ENCODE measurements around the gene BNIP5.

The BNIP5 gene

DNA sequence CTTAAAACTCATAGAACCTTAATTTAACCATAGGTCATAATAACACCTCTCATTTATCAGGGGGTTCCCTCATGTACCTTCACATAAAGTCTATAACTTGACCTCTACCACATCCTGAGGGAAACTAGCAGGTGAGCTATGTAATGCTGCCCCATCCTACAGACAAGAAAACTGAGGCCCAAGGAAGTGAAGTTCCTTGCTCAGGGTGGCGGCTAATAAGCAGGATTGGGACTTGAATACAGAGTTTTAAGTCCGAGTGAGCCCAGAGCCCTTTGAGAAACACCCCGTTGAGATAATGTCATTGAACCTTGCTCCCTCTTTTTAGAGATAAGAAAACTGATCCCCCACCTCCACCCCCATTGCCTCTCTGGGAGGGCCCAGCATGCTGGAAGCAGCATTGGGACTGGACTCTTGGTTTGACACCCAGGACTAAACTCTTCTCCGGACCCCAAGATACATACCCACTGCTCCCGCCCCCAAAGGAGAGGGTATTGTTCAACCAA lies 429 bp downstream of the BNIP5 start:
- H3K4me3 ChIP-seq (ENCODE audit: low read depth, low read length): no peak overlapping the region
- DNase-seq (ENCODE audit: low read depth, low spot score): no peak
- TF ChIP-seq CTCF (IDR thresholded peaks at IDR 0.05; ENCODE audit: low read depth, low read length): no peak
- in situ Hi-C loops (cut with HindIII; ENCODE audit: low sequenced_read_pairs): no loop called here

GRCh38 chr6:36335465-36336207 lies 1.1 kb downstream of the BNIP5 start:
- in situ Hi-C loops (cut with HindIII; ENCODE audit: low sequenced_read_pairs): no loop called here
- no peak overlapping the region for H3K4me3 ChIP-seq (ENCODE audit: low read depth, low read length)
- TF ChIP-seq CTCF (IDR thresholded peaks at IDR 0.05; ENCODE audit: low read depth, low read length): no peak
- DNase-seq (ENCODE audit: low read depth, low spot score): no peak

DNA sequence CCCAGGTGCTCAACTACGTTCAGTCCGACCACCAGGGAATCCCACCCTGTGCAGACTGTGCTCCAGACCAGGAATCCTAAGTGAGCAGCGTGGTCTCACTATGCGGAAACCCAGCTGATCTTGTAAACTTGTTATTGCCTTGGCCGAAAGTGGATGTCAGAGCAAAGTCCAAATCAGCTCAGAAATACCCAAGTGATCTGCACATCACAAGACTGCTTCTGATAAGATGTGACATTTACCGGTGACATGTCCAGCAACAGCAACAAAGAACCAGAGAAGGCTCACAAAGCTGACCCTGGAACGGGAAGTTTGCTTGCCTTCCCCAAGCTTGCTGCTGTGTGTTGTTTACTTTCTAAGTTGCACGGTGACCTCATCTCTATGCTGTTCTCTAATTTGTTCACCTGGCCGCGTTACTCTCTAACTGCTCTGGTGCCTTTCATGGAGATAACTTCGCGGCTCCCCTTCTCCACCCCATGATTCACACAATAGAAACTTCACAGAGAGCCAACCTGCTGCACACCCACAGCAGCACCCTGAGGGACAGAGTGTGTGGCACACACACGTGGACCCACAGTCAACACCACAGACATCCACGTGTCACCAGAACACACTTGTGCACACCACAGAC lies 1.7 kb downstream of the BNIP5 start:
- no peak overlapping the region for H3K4me3 ChIP-seq (ENCODE audit: low read depth, low read length)
- in situ Hi-C loops (cut with HindIII; ENCODE audit: low sequenced_read_pairs): no loop called here
- TF ChIP-seq CTCF (IDR thresholded peaks at IDR 0.05; ENCODE audit: low read depth, low read length): no peak
- DNase-seq (ENCODE audit: low read depth, low spot score): no peak

DNA sequence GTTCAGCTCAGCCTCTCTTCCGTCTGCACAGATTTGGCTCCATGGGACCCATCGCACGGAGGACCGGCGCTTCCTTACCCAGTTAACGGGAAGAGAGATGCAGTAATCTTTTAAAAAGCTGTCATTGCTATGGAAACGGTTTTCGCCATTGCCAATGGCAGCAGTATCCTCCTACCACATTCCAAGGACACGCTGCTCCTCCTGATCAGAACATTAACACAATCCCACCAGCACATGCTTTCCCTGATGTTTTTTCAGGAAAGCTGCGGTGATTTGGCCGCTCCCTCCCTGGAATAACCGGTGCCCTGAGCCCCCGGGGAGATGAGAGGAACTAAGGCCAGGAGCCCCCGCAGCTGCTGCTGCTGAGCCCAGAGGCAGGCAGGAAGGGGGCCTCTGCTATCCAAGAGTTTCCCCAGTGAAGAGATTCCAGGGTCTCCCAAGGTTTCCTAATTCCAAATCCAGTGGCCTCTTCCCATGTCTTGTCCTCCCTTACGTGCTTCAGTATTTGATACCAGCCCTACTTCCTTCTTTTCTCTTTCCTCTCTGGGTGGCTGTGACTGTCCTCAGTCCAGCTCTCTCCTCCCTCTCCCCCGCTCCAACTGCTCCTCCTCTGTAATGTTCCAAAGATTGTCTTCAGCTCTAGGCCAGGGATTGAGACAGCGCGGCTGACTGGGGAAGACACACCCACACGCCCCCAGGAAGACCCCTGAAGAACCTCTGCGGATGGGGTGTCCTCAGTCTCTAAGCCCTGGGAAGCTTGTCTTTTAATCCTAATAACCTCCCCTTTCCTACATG lies 2.6 kb downstream of the BNIP5 start:
- no peak overlapping the region for H3K4me3 ChIP-seq (ENCODE audit: low read depth, low read length)
- no peak for TF ChIP-seq CTCF (IDR thresholded peaks at IDR 0.05; ENCODE audit: low read depth, low read length)
- in situ Hi-C loops (cut with HindIII; ENCODE audit: low sequenced_read_pairs): no loop called here
- no peak for DNase-seq (ENCODE audit: low read depth, low spot score)

- in situ Hi-C loops (cut with HindIII; ENCODE audit: low sequenced_read_pairs): no loop called here
- TF ChIP-seq CTCF (IDR thresholded peaks at IDR 0.05; ENCODE audit: low read depth, low read length): no peak
- no peak for DNase-seq (ENCODE audit: low read depth, low spot score)
- H3K4me3 ChIP-seq (ENCODE audit: low read depth, low read length): no peak overlapping the region
These were observed 3.4 kb downstream of the BNIP5 start for GRCh38 chr6:36333171-36333895.

GRCh38 chr6:36331381-36331780 lies 5.3 kb downstream of the BNIP5 start:
- no peak for DNase-seq (ENCODE audit: low read depth, low spot score)
- no peak overlapping the region for H3K4me3 ChIP-seq (ENCODE audit: low read depth, low read length)
- in situ Hi-C loops (cut with HindIII; ENCODE audit: low sequenced_read_pairs): no loop called here
- no peak for TF ChIP-seq CTCF (IDR thresholded peaks at IDR 0.05; ENCODE audit: low read depth, low read length)

Measured in astrocyte of the spinal cord (primary cell).